GM10248 (cell line): ENCODE results near the gene MCFD2.

Experiments
- CTCF ChIA-PET: fragments of 300-600 bp; sonication (Branson Sonifier 250); formaldehyde crosslinking; extraction: SDS; loops from one replicate; lab custom pipeline; 2021; ENCODE audit warnings: antibody characterized with exemption; lab: Yijun Ruan, JAX
- POLR2A ChIA-PET: fragments of 350-650 bp; sonication (Branson Sonifier 250); formaldehyde crosslinking; extraction: SDS; loops from one replicate; lab custom pipeline; 2020; ENCODE audit warnings: antibody characterized with exemption; lab: Yijun Ruan, JAX
- DNase-seq: peaks from one replicate; pipeline ENCODE4 v3.0.0; 2012; ENCODE audit errors: extremely low spot score
- TF ChIP-seq, protein P1 (sequence below): IDR thresholded peaks from 2 replicates; pipeline ENCODE4 v1.5.1; 2012; ENCODE audit warnings: mild to moderate bottlenecking, low read depth; ENCODE audit errors: extremely low read depth, missing control alignments, control extremely low read depth

Gene MCFD2

GRCh38 chr2:46854260-46854659 lies 61.3 kb downstream of the MCFD2 start:
- POLR2A ChIA-PET, result no interaction called here
- DNase-seq, result no peak
- CTCF ChIA-PET, result interaction anchor here (1.1 kb wide), 1 partner anchor 12 kb away, joined by 3 read pairs; no protein-coding TSS in a partner anchor
- TF ChIP-seq, protein P1, sequence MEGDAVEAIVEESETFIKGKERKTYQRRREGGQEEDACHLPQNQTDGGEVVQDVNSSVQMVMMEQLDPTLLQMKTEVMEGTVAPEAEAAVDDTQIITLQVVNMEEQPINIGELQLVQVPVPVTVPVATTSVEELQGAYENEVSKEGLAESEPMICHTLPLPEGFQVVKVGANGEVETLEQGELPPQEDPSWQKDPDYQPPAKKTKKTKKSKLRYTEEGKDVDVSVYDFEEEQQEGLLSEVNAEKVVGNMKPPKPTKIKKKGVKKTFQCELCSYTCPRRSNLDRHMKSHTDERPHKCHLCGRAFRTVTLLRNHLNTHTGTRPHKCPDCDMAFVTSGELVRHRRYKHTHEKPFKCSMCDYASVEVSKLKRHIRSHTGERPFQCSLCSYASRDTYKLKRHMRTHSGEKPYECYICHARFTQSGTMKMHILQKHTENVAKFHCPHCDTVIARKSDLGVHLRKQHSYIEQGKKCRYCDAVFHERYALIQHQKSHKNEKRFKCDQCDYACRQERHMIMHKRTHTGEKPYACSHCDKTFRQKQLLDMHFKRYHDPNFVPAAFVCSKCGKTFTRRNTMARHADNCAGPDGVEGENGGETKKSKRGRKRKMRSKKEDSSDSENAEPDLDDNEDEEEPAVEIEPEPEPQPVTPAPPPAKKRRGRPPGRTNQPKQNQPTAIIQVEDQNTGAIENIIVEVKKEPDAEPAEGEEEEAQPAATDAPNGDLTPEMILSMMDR, result no peak

DNA sequence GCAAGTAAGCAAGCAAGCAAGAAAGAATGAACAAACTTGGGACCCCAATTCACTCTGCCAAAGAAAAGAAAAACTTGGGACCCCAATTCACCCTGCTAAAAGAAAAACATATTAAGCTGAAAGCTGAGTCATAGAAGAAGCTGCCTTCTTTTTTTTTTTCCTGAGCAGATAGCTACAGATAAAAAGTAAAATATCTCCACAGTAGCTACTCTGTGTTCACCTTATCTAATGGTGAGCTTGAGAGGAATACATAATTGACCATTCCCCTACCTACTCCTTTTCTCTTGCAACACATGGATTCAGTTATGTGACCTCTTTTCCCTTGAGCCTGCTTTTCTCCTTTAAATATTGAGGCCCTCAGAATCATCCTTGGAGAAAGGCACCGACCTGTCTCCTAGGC lies 63.0 kb downstream of the MCFD2 start:
- CTCF ChIA-PET, result interaction anchor here (1.0 kb wide), 1 partner anchor 10 kb away, joined by 5 read pairs; no protein-coding TSS in a partner anchor
- POLR2A ChIA-PET, result no interaction called here
- no peak for DNase-seq
- TF ChIP-seq, protein P1, result no peak

GRCh38 chr2:46852124-46852523 lies 63.5 kb downstream of the MCFD2 start:
- POLR2A ChIA-PET, result no interaction called here
- CTCF ChIA-PET, result interaction anchor here (1.0 kb wide), 1 partner anchor 10 kb away, joined by 5 read pairs; no protein-coding TSS in a partner anchor
- no peak for DNase-seq
- TF ChIP-seq, protein P1, result no peak
